PC-9 (cell line): ENCODE data around the gene MYBPC3. TPM values are rescaled to one million over a fixed set of nuclear protein-coding genes. Genes with fewer than 3 reads are reported as not detected.
"Not testable (repeated sequence)": the region's sequence is repeated elsewhere in the genome, so short reads cannot be mapped to it uniquely, and the experiment has no call there.

Experiments
- BruUV-seq: library from RNA; stranded (reverse); fragments of 400-500 nt; replicated peaks from 2 replicates; lab custom pipeline; 2021; lab: Mats Ljungman, UMichigan
- CTCF ChIA-PET: fragments of 300-600 bp; sonication (Branson Sonifier 250); formaldehyde crosslinking; loops from one replicate; lab custom pipeline; 2022; ENCODE audit warnings: antibody characterized with exemption; lab: Charles Lee
- POLR2A ChIA-PET: fragments of 300-600 bp; sonication (Branson Sonifier 250); formaldehyde crosslinking; loops from one replicate; lab custom pipeline; 2022; ENCODE audit warnings: antibody characterized with exemption; ENCODE audit not compliant: unreplicated experiment; lab: Charles Lee
- DNase-seq, 2 experiments: peaks; one replicate each; pipeline versions ENCODE4 v3.0.0 to v3.0.0-alpha.2; 2015 to 2022; ENCODE audit warnings: mixed read lengths in 1 of 2
- H2AFZ ChIP-seq: fragments of 200-600 bp; sonication (generic); 2 replicates; pipeline ENCODE4 v1.8.1; 2017; ENCODE audit warnings: antibody characterized with exemption
- H3F3A ChIP-seq: fragments of 200-600 bp; sonication (generic); 2 replicates; pipeline ENCODE4 v1.8.1; 2017; ENCODE audit warnings: antibody characterized with exemption, mild to moderate bottlenecking, low read depth; ENCODE audit not compliant: insufficient read depth
- H3K27ac ChIP-seq: fragments of 200-600 bp; sonication (generic); 2 replicates; pipeline ENCODE4 v1.6.1; 2016; ENCODE audit warnings: mixed run types
- H3K27me3 ChIP-seq: fragments of 200-600 bp; sonication (generic); 2 replicates; pipeline ENCODE4 v1.6.1; 2016; ENCODE audit warnings: low read depth, mixed run types; ENCODE audit not compliant: insufficient read depth
- H3K36me3 ChIP-seq: fragments of 200-600 bp; sonication (generic); 2 replicates; pipeline ENCODE4 v1.6.1; 2016; ENCODE audit warnings: low read depth, mixed run types
- H3K4me1 ChIP-seq: fragments of 200-600 bp; sonication (generic); replicated peaks from 2 replicates; pipeline ENCODE4 v1.6.1; 2016; ENCODE audit warnings: mixed run types; ENCODE audit not compliant: insufficient read depth
- H3K4me2 ChIP-seq: fragments of 200-600 bp; sonication (generic); 2 replicates; pipeline ENCODE4 v1.6.1; 2017; ENCODE audit warnings: mixed run types
- H3K4me3 ChIP-seq: fragments of 200-600 bp; sonication (generic); 2 replicates; pipeline ENCODE4 v1.6.1; 2016; ENCODE audit warnings: mixed run types
- H3K79me2 ChIP-seq: fragments of 200-600 bp; sonication (generic); 2 replicates; pipeline ENCODE4 v1.6.1; 2017; ENCODE audit warnings: low read depth, mixed run types
- H3K9me2 ChIP-seq: fragments of 200-600 bp; sonication (generic); 2 replicates; pipeline ENCODE4 v1.8.1; 2017; ENCODE audit warnings: mild to moderate bottlenecking; ENCODE audit not compliant: insufficient read depth
- H3K9me3 ChIP-seq: fragments of 200-600 bp; sonication (generic); 2 replicates; pipeline ENCODE4 v1.8.1; 2016; ENCODE audit warnings: low read depth; ENCODE audit not compliant: insufficient read depth
- H4K20me1 ChIP-seq: fragments of 200-600 bp; sonication (generic); 2 replicates; pipeline ENCODE4 v1.8.1; 2017; ENCODE audit not compliant: insufficient read depth
- EZH2 ChIP-seq: fragments of 200-600 bp; sonication (generic); IDR thresholded peaks from 2 replicates; pipeline ENCODE4 v1.8.0; 2017; ENCODE audit warnings: antibody characterized with exemption, low read depth
- intact Hi-C: fragments of 100-400 bp; cut with micrococcal nuclease; formaldehyde crosslinking; loops from one replicate; pipeline ENCODE4 v1.10.0; 2022; ENCODE audit not compliant: unreplicated experiment
- total RNA-seq: library from RNA; stranded (reverse); gene quantifications from 2 replicates; pipeline ENCODE4 v1.2.3, GENCODE V29; 2021
- TF ChIP-seq, protein P1 (sequence below): fragments of 200-600 bp; sonication (generic); conservative IDR thresholded peaks from 2 replicates; pipeline ENCODE4 v1.6.1; 2017; ENCODE audit warnings: mixed run types, antibody characterized with exemption, mild to moderate bottlenecking, moderate library complexity

The MYBPC3 gene
- total RNA-seq, 1 experiment from 2014 or later = not detected

DNA sequence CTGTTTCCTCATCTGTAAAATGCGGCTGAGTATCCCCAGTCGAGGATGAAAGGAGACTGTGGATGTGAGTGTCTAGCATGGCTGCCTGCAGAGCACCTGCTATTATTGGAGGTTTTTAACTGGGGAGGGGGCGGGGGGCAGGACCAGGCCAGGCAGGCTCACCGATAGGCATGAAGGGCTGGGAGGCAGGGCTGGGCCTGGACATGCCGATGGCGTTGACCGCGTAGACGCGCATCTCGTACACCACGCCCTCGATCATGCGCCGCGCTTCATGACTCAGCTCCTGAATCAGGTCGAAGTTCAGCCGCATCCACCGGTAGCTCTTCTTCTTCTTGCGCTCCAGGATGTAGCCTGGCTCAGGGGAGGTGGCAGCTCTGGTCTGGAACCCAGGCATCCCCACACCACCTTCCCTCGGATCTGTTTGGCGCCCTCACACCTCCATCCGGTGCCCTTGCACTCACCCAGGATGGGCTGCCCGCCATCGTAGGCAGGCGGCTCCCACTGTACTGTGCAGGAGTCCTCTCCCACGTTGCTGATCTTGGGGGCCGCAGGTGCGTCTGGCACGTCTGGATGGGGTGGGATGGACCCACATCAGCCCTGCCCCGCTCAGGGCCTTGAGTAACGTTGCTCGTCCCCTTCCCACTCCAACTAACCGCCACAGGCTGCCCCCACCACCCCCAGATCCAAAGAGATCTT, 15.1 kb downstream of the MYBPC3 start:
- peak; percentile 37 to 59 for DNase-seq
- Histone ChIP-seq H3F3A (no peaks in the 10 kb centered on the region), H3K4me2 (no peak overlapping the region), H3K9me2 (no peaks in the 10 kb centered on the region), H4K20me1 (no peaks in the 10 kb centered on the region), H3K27ac (no peak overlapping the region), H3K36me3 (no peaks in the 10 kb centered on the region), H3K79me2 (no peaks in the 10 kb centered on the region), H3K27me3 (no peaks in the 10 kb centered on the region), H3K9me3 (no peaks in the 10 kb centered on the region), H3K4me3 (no peak overlapping the region), H2AFZ (no peak overlapping the region), H3K4me1 (no peaks in the 10 kb centered on the region)
- no TSS peak for BruUV-seq
- ChIA-PET POLR2A (interaction anchor here (0.6 kb wide), 1 partner anchor 218 kb away, joined by 4 read pairs; no protein-coding TSS in a partner anchor), CTCF (no interaction called here)
- TF ChIP-seq EZH2 = no peak
- TF ChIP-seq, protein P1, sequence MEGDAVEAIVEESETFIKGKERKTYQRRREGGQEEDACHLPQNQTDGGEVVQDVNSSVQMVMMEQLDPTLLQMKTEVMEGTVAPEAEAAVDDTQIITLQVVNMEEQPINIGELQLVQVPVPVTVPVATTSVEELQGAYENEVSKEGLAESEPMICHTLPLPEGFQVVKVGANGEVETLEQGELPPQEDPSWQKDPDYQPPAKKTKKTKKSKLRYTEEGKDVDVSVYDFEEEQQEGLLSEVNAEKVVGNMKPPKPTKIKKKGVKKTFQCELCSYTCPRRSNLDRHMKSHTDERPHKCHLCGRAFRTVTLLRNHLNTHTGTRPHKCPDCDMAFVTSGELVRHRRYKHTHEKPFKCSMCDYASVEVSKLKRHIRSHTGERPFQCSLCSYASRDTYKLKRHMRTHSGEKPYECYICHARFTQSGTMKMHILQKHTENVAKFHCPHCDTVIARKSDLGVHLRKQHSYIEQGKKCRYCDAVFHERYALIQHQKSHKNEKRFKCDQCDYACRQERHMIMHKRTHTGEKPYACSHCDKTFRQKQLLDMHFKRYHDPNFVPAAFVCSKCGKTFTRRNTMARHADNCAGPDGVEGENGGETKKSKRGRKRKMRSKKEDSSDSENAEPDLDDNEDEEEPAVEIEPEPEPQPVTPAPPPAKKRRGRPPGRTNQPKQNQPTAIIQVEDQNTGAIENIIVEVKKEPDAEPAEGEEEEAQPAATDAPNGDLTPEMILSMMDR = no peak
- intact Hi-C loops = no loop called here

DNA sequence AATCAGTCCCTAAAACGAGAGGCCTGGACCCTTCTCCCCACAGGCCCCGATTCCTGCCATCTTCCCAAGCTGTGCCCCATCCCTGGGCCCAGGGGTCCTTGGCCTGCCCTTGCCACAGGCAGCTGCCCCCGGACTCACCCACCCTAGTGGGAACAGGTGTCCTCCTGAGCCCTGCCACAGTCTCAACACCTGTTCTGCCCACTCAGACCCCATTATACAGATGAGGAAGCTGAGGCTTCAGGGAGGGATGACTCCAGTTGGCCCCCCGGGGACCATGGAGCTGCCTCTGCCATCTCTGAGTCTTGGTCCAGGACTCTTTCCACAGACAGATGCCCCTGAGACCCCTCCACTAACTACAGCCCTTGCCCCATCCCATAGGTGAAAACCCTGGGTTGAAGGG, 15.9 kb downstream of the MYBPC3 start:
- no peaks in the 10 kb centered on the region for H3K4me1 ChIP-seq
- no peak overlapping the region for H3K4me3 ChIP-seq
- TF ChIP-seq EZH2 = no peak
- TF ChIP-seq, protein P1 = no peak
- intact Hi-C loops = no loop called here
- no peak for DNase-seq
- H3K9me3 ChIP-seq = no peaks in the 10 kb centered on the region
- no peaks in the 10 kb centered on the region for H3K79me2 ChIP-seq
- no peaks in the 10 kb centered on the region for H3K9me2 ChIP-seq
- no peak overlapping the region for H3K4me2 ChIP-seq
- ChIA-PET POLR2A (interaction anchor here (0.6 kb wide), 1 partner anchor 217 kb away, joined by 4 read pairs; no protein-coding TSS in a partner anchor), CTCF (no interaction called here)
- BruUV-seq = no TSS peak
- H4K20me1 ChIP-seq = no peaks in the 10 kb centered on the region
- no peak overlapping the region for H3K27ac ChIP-seq
- H3K27me3 ChIP-seq = no peaks in the 10 kb centered on the region
- no peaks in the 10 kb centered on the region for H3K36me3 ChIP-seq
- H3F3A ChIP-seq = no peaks in the 10 kb centered on the region
- no peak overlapping the region for H2AFZ ChIP-seq

DNA sequence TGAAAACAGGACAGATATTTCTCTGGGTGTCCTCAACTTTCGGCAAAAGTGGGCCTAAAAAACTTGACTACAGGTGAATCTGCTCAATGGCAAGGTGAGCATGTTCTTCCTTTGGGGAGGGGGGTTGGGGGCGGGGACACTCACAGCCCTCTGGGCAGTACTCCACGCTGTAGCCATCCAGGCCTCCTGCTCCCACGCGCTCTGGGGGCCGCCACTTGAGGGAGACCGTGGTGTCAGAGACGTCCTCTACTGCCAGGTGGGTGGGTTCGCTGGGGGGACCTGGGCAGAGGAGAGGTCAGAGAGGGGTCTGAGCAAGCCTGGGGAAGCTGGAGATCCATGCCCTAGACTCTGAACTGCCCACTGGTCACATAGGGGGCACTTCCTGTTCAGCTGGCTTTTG, 16.8 kb downstream of the MYBPC3 start:
- no peaks in the 10 kb centered on the region for H4K20me1 ChIP-seq
- H3K9me3 ChIP-seq = no peaks in the 10 kb centered on the region
- no peaks in the 10 kb centered on the region for H3K9me2 ChIP-seq
- H3K4me3 ChIP-seq = no peak overlapping the region
- DNase-seq = no peak
- H3K27ac ChIP-seq = no peak overlapping the region
- H3K4me2 ChIP-seq = no peak overlapping the region
- no peaks in the 10 kb centered on the region for H3K36me3 ChIP-seq
- CTCF ChIA-PET = no interaction called here
- H2AFZ ChIP-seq = no peak overlapping the region
- peaks cover 2% of the 10 kb centered on the region; the same call in 1 of the 2 replicates for H3F3A ChIP-seq
- POLR2A ChIA-PET = no interaction called here
- no peaks in the 10 kb centered on the region for H3K79me2 ChIP-seq
- no peaks in the 10 kb centered on the region for H3K27me3 ChIP-seq
- BruUV-seq = no TSS peak
- TF ChIP-seq EZH2 = no peak
- TF ChIP-seq, protein P1 = no peak
- no peaks in the 10 kb centered on the region for H3K4me1 ChIP-seq
- intact Hi-C loops = no loop called here

DNA sequence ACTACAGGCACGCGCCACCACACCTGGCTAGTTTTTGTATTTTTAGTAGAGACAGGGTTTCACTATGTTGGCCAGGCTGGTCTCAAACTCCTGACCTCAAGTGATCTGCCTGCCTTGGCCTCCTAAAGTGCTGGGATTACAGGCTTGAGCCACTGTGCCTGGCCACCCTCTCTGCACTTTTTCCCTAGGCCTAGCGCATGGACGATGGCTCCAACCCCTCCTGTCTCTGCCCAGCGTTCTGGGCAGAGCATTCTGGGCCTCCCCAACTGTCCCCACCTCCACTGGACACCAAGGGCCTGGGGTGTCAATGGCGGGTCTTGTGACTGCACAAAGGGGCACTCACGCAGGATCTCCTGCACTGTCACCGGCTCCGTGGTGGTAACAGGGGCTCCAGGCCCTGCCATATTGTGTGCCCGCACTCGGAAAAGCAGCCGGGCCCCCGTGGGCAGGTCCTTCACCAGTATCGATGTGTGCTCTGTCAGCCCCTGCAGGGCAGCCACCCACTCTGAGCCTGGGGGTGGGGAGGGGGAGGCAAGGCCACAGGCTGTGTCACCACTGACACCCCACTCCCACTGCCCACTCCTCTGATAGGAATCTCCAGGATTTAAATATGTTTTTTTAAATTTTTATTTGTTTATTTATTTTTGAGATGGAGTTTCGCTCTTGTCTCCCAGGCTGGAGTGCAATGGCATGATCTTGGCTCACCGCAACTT, 17.6 kb downstream of the MYBPC3 start:
- BruUV-seq, H3K4me2 ChIP-seq, H3K27ac ChIP-seq, H3K9me3 ChIP-seq, H4K20me1 ChIP-seq, H3K27me3 ChIP-seq, H3K4me3 ChIP-seq, POLR2A ChIA-PET, H3K9me2 ChIP-seq, intact Hi-C loops, H3K4me1 ChIP-seq, H3K36me3 ChIP-seq, H3F3A ChIP-seq, DNase-seq, H2AFZ ChIP-seq, H3K79me2 ChIP-seq: not testable (repeated sequence)
- CTCF ChIA-PET = interaction anchor here (0.6 kb wide), 1 partner anchor 120 kb away, joined by 6 read pairs; no protein-coding TSS in a partner anchor
